GM21423 (cell line): ENCODE results near the gene SLC22A2.
"Not testable (repeated sequence)": the region's sequence is repeated elsewhere in the genome, so short reads cannot be mapped to it uniquely, and the experiment has no call there.

ENCODE experiments used
- ATAC-seq: cut with Tn5 transposase; IDR thresholded peaks from one replicate; pipeline ENCODE4 v1.9.1; 2021; ENCODE audit warnings: mild to moderate bottlenecking, moderate library complexity; ENCODE audit not compliant: unreplicated experiment

Gene SLC22A2

DNA sequence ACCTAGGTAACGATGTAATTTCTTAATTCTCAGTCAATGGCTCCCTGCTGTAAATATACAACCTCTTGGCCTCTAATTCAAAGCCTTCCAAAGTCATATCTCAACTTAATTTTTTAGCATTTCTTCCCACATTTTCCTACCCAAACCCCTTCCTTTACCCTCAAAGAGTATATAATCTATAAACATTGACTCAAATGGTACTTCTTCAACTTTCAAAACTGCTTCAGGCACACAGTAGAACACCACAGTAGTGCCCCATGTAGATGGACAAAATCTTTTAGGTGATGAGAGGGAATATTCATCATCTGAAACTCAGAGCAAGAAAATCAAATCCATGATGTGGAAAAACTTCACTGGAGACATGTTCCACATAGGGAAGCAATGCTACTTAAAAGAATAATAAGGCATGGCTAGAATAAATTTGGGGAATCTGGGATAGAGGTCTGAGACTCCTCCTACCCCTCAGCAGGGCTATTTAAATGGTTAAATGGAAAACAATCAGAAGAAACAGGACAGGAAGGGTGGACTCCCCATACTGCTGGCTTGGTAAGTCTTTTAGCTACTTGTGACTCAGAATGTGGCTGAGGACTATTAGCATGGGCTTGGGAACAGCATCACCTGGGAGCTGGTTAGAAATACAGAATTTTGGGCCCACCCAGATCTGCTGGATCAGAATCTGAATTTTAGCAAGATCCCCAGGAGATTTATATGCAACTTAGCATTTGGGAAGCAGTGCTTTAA, 6.4 kb downstream of the SLC22A2 start:
- ATAC-seq: no peak

- ATAC-seq: no peak
Observed at GRCh38 chr6:160249671-160250070, 8.9 kb downstream of the SLC22A2 start.

- no peak for ATAC-seq
Observed at GRCh38 chr6:160248538-160248937, 10.1 kb downstream of the SLC22A2 start.

- ATAC-seq: no peak
Observed at GRCh38 chr6:160247457-160247883, 11.2 kb downstream of the SLC22A2 start.

DNA sequence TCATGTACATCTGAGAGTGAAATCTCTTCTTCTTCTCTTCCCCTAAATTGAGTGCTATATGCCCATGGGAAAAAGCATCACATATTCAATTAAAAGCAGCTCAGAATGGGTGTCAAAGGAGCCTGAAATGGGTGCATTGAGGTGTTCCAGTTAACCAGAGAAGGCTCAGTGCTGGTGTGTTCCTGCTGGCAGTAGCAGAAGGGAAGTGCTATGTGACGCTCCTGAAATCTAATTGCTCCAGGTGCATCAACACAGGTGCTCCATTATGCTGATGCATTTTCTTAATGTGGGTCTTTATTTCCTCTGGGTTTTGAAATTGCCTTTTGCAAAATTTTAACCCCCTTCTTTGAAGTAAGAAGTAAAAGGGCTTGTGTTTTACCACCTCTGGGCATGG, 17.9 kb downstream of the SLC22A2 start:
- ATAC-seq: no peak

DNA sequence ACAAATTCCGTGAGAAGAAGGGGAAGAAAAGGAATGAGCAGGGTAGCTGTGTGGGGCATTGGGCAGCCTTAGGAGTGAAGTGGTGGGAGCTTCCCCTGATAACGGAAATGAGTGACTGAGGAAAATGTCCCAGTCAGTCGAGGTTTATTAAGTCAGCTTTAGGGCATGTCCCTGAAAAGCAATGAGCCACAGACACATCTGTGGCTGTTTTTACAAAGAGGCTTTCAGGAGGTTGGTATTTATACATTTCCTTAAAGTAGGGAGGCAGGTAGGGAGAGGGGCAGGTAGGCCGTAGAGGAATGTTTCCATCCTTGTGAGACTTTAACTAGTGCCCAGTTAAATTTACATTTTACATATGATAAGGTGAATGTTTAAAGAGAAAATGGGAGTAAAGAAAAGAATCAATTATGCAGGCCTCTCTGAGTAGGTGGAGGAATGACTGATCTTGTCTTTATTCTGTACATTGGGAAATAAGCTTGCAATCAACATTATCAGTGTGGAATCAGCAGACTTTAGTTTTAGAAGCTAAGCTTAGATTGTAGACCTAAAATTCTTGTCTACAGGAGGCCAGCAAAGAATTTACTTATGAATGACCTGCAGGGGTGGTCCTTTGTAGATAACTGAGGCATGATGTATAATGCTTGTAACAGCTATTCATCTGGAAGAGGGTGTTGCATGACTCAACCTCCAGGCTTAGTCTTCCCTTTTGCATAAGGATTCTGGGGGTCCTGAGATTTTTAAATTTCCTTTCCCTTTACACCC, 18.5 kb downstream of the SLC22A2 start:
- no peak for ATAC-seq

GRCh38 chr6:160238761-160239751, 19.6 kb downstream of the SLC22A2 start:
- no peak for ATAC-seq

DNA sequence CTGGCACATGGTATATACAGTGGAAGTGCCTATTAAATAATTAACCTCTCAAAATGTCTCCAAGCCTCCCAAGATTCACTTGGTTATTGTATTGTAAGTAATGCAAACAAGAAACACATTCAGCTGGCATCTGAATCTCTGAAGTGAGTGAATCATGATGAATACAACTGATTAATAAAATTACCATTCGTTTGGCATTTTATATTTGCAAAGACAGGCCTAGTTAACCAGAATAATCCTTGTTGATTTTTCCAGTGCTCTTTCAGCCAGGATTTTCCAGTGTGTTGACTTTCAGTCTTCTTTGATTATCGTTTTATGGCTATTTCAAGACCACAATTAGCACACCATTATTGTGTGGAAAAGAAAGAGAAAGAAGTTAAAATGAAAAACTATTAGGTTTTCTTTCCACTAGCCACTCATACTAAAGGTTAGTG, 20.3 kb downstream of the SLC22A2 start:
- ATAC-seq: no peak

- not testable (repeated sequence) for ATAC-seq
Observed at GRCh38 chr6:160237597-160238275, 20.9 kb downstream of the SLC22A2 start.

DNA sequence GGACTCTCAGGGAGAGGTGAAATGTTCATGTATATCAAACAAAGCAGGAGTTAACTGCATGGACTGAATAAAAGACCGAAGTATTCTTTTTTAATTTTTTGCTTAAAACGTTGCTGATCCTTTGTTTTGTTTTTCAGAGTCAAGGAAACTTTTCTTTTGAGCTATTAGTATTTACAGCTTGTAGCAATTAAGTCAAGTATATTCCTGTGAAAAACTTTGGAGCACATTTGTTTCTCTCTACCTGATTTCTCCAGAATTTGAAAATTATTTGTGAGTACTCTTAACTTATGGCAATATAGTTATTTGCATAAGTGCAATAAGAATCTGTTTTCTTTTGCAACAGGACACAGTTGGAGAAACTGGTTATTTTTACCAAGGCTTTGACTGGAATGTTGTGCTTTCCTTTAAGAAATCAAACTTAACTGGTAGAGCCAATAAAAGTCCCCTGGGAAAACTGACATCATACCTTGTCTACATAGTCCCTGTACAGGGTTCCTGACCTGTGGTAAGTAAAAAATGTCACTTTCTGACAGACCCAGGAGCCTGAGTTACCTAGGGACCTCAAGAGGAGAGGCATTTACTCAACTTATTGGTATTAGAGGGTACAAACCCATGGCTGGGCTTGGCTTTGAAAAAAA, 22.3 kb downstream of the SLC22A2 start:
- not testable (repeated sequence) for ATAC-seq

DNA sequence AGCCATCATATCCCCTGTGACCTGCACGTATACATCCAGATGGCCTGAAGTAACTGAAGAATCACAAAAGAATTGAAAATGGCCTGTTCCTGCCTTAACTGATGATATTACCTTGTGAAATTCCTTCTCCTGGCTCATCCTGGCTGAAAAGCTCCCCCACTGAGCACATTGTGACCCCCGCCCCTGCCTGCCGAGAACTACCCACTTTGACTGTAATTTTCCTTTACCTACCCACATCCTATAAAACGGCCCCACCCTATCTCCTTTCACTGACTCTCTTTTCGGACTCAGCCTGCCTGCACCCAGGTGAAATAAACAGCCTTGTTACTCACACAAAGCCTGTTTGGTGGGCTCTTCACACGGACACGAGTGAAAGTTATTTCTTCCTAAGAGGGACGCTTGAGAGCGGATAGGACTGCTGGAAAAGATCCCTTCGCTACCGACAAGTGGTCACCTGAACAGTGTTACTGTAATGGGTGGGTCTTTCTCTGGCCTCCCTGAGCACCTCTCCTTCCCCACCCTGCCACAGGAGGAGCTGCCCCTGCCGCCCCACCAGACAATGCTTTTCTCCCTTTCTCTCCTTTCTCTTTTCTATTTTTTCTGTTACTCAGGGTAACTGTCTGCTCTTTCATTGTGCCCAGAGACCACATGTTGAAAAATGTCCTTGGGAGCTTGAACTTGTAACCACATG, 24.5 kb downstream of the SLC22A2 start:
- not testable (repeated sequence) for ATAC-seq

GRCh38 chr6:160227769-160228161, 30.9 kb downstream of the SLC22A2 start:
- no peak for ATAC-seq

DNA sequence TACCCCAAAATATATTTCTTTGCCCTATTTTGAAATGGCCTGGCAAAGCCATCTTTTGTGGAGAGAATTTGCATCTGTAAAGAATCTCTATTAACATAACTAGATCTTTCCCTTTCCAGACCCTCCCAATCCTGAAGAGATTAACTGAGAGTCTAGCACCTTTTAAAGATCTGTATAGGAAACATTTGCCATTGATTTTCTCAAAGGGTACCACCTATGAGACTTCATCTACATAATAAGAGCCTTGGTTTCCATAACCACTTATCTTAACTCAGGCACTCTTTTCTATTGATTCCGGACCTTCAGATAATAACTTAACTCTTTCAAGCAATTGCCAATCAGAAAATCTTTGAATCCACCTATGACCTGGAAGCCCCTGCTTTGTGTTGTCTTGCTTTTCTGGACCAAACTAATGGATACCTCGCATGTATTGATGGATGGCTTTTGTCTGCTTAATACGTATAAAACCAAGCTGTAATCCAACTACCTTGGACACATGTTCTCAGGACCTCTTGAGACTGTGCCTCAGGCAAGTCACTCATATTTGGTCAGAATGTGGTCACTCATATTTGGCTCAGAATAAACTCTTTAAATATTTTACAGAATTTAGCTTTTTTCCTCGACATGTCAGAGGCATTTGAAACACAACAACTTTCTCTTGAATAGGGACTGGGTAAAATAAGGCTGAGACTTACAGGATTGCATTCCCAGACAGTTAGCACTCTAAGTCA, 31.4 kb downstream of the SLC22A2 start:
- ATAC-seq: no peak

- ATAC-seq: no peak
Observed at GRCh38 chr6:160226118-160226591, 32.5 kb downstream of the SLC22A2 start.

DNA sequence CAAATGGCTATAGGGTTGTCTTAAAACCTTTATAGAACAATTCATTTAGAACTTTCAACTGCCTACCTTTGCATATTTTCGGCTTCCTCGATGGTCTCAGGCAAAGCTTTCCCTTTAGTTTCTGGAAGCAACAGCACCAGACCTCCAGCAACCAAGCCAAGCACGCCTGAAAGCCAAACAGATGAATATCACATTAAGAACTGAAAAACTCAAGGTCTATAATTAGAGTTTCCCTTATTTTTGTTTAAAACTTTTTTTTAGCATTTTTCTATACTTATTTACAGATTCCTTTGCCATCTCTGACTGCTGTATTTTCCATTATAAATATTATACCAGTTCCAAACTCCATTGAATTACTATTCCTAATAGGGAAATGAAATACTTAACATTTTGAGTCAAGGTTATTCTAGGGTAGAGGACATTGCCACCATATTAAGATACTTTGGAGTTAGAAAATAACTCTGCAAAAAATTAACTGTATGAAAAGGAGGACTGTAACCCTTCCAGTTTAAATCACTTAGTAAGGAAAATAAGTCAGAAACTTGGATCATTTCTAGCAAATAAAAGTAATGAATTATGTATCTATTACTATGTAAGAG, 33.9 kb downstream of the SLC22A2 start:
- no peak for ATAC-seq

- ATAC-seq: no peak
Observed at GRCh38 chr6:160222491-160222890, 36.1 kb downstream of the SLC22A2 start.

DNA sequence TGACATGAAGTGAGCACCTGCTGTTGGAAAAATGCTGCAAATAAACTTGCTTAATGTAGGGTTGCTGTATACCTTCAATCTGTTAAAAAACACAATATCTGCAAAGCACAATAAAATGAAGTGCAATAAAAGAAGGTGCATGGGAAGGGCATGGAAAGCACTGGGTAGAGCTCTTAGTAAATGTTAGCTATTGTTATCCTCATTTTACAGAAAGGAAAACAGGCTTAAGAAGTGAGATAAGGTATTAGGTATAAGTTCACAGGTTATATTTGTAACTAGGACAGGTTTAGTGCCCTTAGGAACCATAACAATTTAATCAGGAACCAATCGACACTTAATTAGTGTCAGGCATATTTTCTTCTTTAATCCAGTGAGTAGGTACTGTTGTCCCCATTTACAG, 36.7 kb downstream of the SLC22A2 start:
- ATAC-seq: no peak

DNA sequence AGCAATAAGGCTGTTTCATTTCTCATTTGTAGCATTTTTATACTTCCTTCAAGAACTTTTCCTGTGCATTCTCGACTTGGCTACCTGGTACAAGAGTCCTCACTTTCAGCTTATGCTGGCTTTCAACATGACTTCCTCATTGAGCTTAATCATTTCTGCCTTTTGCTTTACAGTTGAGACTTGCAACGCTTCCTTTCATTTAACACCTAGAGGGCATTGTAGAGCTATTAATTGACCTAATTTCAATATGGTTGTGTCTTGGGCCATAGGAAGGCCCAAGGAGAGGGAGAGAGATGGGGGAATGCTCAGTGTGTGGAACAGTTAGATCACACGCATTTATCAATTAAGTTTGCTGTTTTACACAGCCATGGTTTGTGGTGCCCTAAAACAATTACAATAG, 37.2 kb downstream of the SLC22A2 start:
- peak; percentile 83 for ATAC-seq
